OCI-LY1 (cell line): ENCODE results near the gene HOXA9.

Experiments used
- EZH2 ChIP-seq: fragments of 200-600 bp; sonication (generic), shearing (Covaris generic); IDR thresholded peaks from 2 replicates; pipeline ENCODE4 v1.8.0; 2017; ENCODE audit warnings: borderline replicate concordance, mixed run types, mild to moderate bottlenecking, antibody characterized with exemption, low read length, moderate library complexity, mixed read lengths
- TF ChIP-seq, protein P1 (sequence below): fragments of 200-600 bp; sonication (generic), shearing (Covaris generic); IDR thresholded peaks from 2 replicates; pipeline ENCODE4 v1.5.1; 2017; ENCODE audit warnings: mild to moderate bottlenecking, antibody characterized with exemption, low read length, moderate library complexity, mixed read lengths

DNA sequence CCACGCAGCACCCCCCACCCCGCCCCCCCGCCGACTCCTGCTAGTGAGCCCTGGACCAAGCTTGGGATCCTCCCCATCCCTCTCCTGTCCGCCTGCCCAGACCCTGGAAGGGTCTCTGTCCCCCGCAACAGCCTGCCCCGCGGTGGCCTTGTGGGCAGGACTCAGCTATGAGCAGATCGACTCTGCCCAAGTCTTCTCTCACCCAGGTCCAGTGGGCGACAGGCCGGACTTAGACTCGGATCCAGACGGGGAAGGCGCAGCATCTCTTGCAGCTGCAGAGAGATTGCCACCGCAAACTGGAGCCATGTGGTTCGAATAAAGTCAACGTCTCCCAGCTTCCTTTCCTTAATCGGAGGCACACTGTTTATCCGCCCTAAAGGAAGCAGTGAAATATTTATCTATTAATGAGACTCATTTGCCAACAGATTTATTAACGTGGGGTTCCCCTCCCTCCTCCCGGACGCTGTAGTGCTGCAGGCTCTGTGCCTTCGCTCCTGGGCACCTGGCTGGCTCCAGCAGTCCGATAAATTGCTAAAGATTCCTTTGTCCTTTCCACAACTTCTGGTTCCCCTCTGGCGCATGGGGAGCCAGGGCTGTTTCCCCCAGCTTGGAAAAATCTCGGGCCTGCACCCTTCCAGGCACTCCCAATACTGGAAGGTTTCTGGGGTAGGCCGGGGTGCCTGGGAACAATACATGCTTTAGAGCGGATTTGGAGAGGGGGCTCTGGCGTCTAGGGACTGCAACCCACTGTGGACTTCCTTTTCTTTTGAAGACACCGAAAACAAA lies 8.2 kb downstream of the HOXA9 start:
- TF ChIP-seq EZH2: no peak
- TF ChIP-seq, protein P1, sequence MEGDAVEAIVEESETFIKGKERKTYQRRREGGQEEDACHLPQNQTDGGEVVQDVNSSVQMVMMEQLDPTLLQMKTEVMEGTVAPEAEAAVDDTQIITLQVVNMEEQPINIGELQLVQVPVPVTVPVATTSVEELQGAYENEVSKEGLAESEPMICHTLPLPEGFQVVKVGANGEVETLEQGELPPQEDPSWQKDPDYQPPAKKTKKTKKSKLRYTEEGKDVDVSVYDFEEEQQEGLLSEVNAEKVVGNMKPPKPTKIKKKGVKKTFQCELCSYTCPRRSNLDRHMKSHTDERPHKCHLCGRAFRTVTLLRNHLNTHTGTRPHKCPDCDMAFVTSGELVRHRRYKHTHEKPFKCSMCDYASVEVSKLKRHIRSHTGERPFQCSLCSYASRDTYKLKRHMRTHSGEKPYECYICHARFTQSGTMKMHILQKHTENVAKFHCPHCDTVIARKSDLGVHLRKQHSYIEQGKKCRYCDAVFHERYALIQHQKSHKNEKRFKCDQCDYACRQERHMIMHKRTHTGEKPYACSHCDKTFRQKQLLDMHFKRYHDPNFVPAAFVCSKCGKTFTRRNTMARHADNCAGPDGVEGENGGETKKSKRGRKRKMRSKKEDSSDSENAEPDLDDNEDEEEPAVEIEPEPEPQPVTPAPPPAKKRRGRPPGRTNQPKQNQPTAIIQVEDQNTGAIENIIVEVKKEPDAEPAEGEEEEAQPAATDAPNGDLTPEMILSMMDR: no peak
